DMS53 treated with DMSO at 0.1 percent for 48 hours (cell line): ENCODE results near the gene FAM240A.

Experiments used
- DNase-seq: peaks from one replicate; lab custom pipeline; 2025; ENCODE audit not compliant: unreplicated experiment; lab: John Stamatoyannopoulos, UW

FAM240A gene

GRCh38 chr3:46673151-46674030 is 61.1 kb downstream of the FAM240A start:
- DNase-seq, result no peak

GRCh38 chr3:46674031-46674845 is 61.9 kb downstream of the FAM240A start:
- no peak for DNase-seq

- DNase-seq, result no peak
These were observed 63.1 kb downstream of the FAM240A start for GRCh38 chr3:46675426-46675825.
